Liver (tissue), 9 donors: Measurements from ENCODE around the gene GAB2. TPM values are rescaled to one million over a fixed set of nuclear protein-coding genes. Genes with fewer than 3 reads are reported as not detected.

Source experiments
- DNase-seq: peaks from one replicate; pipeline ENCODE4 v3.0.0-alpha.2; 2017; ENCODE audit warnings: low spot score
- H3K27ac ChIP-seq, 2 donors: one replicate each; pipeline ENCODE4 v1.7.0; 2013; ENCODE audit warnings: inconsistent platforms in 2 of 2, low read length in 2 of 2, control low read depth in 1 of 2, low read depth in 1 of 2, mild to moderate bottlenecking in 1 of 2
- H3K27me3 ChIP-seq, 4 donors: one replicate each; pipeline versions ENCODE4 v1.6.1 to v1.7.0; 2013; ENCODE audit warnings: low read length in 3 of 4, inconsistent platforms in 1 of 4, mild to moderate bottlenecking in 1 of 4, moderate library complexity in 1 of 4; ENCODE audit not compliant: control insufficient read depth in 4 of 4, insufficient read depth in 4 of 4
- H3K36me3 ChIP-seq, 4 donors: one replicate each; pipeline versions ENCODE4 v1.6.1 to v1.7.0; 2013; ENCODE audit warnings: low read length in 3 of 4, mild to moderate bottlenecking in 3 of 4, low read depth in 1 of 4, moderate library complexity in 1 of 4; ENCODE audit not compliant: control insufficient read depth in 4 of 4, insufficient read depth in 3 of 4
- H3K4me1 ChIP-seq, 4 donors: one replicate each; pipeline versions ENCODE4 v1.6.1 to v1.7.0; 2013; ENCODE audit warnings: low read length in 3 of 4, mild to moderate bottlenecking in 3 of 4, moderate library complexity in 1 of 4; ENCODE audit not compliant: control insufficient read depth in 4 of 4, insufficient read depth in 4 of 4
- H3K4me3 ChIP-seq, 3 donors: one replicate each; pipeline versions ENCODE4 v1.6.1 to v1.7.0; 2013; ENCODE audit warnings: low read length in 3 of 3, control low read depth in 1 of 3, low read depth in 1 of 3, mild to moderate bottlenecking in 1 of 3
- H3K9ac ChIP-seq, 2 donors: one replicate each; pipeline ENCODE4 v1.7.0; 2013; ENCODE audit warnings: low read length in 2 of 2, mild to moderate bottlenecking in 2 of 2, moderate library complexity in 2 of 2, control low read depth in 1 of 2, low read depth in 1 of 2
- H3K9me3 ChIP-seq, 4 donors: one replicate each; pipeline versions ENCODE4 v1.6.1 to v1.7.0; 2013; ENCODE audit warnings: low read length in 3 of 4; ENCODE audit not compliant: control insufficient read depth in 4 of 4
- EGR1 ChIP-seq, 2 donors: IDR thresholded peaks; 2 replicates each; pipeline ENCODE4 v1.6.1; 2016 to 2018; ENCODE audit warnings: antibody characterized with exemption in 2 of 2, low read depth in 2 of 2
- FOXA2 ChIP-seq: IDR thresholded peaks from 2 replicates; pipeline ENCODE4 v1.6.1; 2016; ENCODE audit warnings: antibody characterized with exemption
- GABPA ChIP-seq, 2 donors: IDR thresholded peaks in 1 of 2; conservative IDR thresholded peaks in 1 of 2; 2 replicates each; pipeline ENCODE4 v1.6.1; 2016; ENCODE audit warnings: antibody characterized with exemption in 2 of 2, mild to moderate bottlenecking in 1 of 2, moderate library complexity in 1 of 2
- HNF4A ChIP-seq, 2 donors: conservative IDR thresholded peaks; 2 replicates each; pipeline ENCODE4 v1.6.1; 2016; ENCODE audit warnings: antibody characterized with exemption in 2 of 2, mild to moderate bottlenecking in 2 of 2
- HNF4G ChIP-seq: IDR thresholded peaks from 2 replicates; pipeline ENCODE4 v1.6.1; 2016; ENCODE audit warnings: antibody characterized with exemption
- JUND ChIP-seq, 2 donors: IDR thresholded peaks; 2 replicates each; pipeline ENCODE4 v1.6.1; 2016; ENCODE audit warnings: antibody characterized with exemption in 2 of 2
- MAX ChIP-seq: IDR thresholded peaks from 2 replicates; pipeline ENCODE4 v1.6.1; 2016; ENCODE audit warnings: antibody characterized with exemption
- NR2F2 ChIP-seq: IDR thresholded peaks from 2 replicates; pipeline ENCODE4 v1.6.1; 2016; ENCODE audit warnings: antibody characterized with exemption
- RAD21 ChIP-seq, 2 donors: IDR thresholded peaks; 2 replicates each; pipeline ENCODE4 v1.6.1; 2016; ENCODE audit warnings: antibody characterized with exemption in 2 of 2, mild to moderate bottlenecking in 2 of 2
- REST ChIP-seq: IDR thresholded peaks from 2 replicates; pipeline ENCODE4 v1.6.1; 2016; ENCODE audit warnings: antibody characterized with exemption, mild to moderate bottlenecking
- RXRA ChIP-seq, 2 donors: IDR thresholded peaks; 2 replicates each; pipeline ENCODE4 v1.6.1; 2017 to 2018; ENCODE audit warnings: antibody characterized with exemption in 2 of 2, mild to moderate bottlenecking in 1 of 2
- SP1 ChIP-seq: IDR thresholded peaks from 2 replicates; pipeline ENCODE4 v1.6.1; 2018; ENCODE audit warnings: antibody characterized with exemption, mild to moderate bottlenecking
- TAF1 ChIP-seq: conservative IDR thresholded peaks from 2 replicates; pipeline ENCODE4 v1.6.1; 2016; ENCODE audit warnings: antibody characterized with exemption, mild to moderate bottlenecking
- YY1 ChIP-seq: IDR thresholded peaks from 2 replicates; pipeline ENCODE4 v1.6.1; 2016; ENCODE audit warnings: antibody characterized with exemption, mild to moderate bottlenecking
- WGBS: extraction: QIAGEN DNeasy Blood & Tissue Kit; methylation state at CpG from one replicate; pipeline ENCODE4 v1.1.7; 2013; 5-methylcytosine and 5-hydroxymethylcytosine counted together
- polyA plus RNA-seq, 2 donors: library from polyadenylated mRNA; stranded (reverse) in 1 of 2; unstranded in 1 of 2; fragments of 200-250 nt in 1 of 2; fragments of >200 nt in 1 of 2; fragmentation: Nextera tagmentation in 1 of 2; extraction: Ambion mirVana in 1 of 2; gene quantifications; one replicate each; pipeline versions ENCODE4 v1.2.1 to v1.2.3, GENCODE V29; 2013 to 2015
- total RNA-seq, 2 donors: library from RNA; depleted of rRNA; stranded (reverse); fragments of >200 nt; gene quantifications; one replicate each; pipeline ENCODE4 v1.2.3, GENCODE V29; 2014
- TF ChIP-seq, protein P1 (sequence below): fragments of 150-350 bp; IDR thresholded peaks from 2 replicates; pipeline ENCODE4 v1.5.1; 2017; ENCODE audit warnings: improper control_type of control experiment, low read depth, low read length; ENCODE audit not compliant: missing input control
- TF ChIP-seq, protein P2 (sequence below): IDR thresholded peaks from 2 replicates; pipeline ENCODE4 v1.6.1; 2016; ENCODE audit warnings: antibody characterized with exemption
- TF ChIP-seq, protein P3 (sequence below): IDR thresholded peaks from 2 replicates; pipeline ENCODE4 v1.6.1; 2016; ENCODE audit warnings: antibody characterized with exemption
- donor health status: healthy.
- donor health status: healthy.
- donor health status: healthy.
- donor health status: healthy.
- donor health status: healthy.

Gene GAB2
- total and polyA plus RNA-seq, 4 donors, result 1.3 to 3.6 (median 2.5) TPM

- Histone ChIP-seq H3K27me3 (no peaks in the 10 kb centered on the region), H3K36me3 (peaks cover 0 to 17% (median 5%) of the 10 kb centered on the region in 4 donors), H3K4me1 (no peaks in the 10 kb centered on the region), H3K27ac (no peak overlapping the region), H3K9ac (no peak overlapping the region), H3K9me3 (no peaks in the 10 kb centered on the region), H3K4me3 (no peak overlapping the region)
- TF ChIP-seq FOXA2 (no peak), SP1 (no peak), RXRA (IDR thresholded peaks at IDR 0.05) (no peak), JUND (IDR thresholded peaks at IDR 0.05) (no peak), REST (no peak), RAD21 (IDR thresholded peaks at IDR 0.05) (no peak), HNF4G (no peak), EGR1 (IDR thresholded peaks at IDR 0.05; ENCODE audit: low read depth in 2 of 2) (no peak), NR2F2 (no peak), TAF1 (no peak), MAX (no peak), HNF4A (conservative IDR thresholded peaks at IDR 0.05) (no peak), YY1 (no peak), GABPA (IDR thresholded peaks at IDR 0.05 in 1 of 2, conservative IDR thresholded peaks at IDR 0.05 in 1 of 2) (no peak)
- TF ChIP-seq, protein P1, sequence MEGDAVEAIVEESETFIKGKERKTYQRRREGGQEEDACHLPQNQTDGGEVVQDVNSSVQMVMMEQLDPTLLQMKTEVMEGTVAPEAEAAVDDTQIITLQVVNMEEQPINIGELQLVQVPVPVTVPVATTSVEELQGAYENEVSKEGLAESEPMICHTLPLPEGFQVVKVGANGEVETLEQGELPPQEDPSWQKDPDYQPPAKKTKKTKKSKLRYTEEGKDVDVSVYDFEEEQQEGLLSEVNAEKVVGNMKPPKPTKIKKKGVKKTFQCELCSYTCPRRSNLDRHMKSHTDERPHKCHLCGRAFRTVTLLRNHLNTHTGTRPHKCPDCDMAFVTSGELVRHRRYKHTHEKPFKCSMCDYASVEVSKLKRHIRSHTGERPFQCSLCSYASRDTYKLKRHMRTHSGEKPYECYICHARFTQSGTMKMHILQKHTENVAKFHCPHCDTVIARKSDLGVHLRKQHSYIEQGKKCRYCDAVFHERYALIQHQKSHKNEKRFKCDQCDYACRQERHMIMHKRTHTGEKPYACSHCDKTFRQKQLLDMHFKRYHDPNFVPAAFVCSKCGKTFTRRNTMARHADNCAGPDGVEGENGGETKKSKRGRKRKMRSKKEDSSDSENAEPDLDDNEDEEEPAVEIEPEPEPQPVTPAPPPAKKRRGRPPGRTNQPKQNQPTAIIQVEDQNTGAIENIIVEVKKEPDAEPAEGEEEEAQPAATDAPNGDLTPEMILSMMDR, result no peak
- TF ChIP-seq, protein P2, sequence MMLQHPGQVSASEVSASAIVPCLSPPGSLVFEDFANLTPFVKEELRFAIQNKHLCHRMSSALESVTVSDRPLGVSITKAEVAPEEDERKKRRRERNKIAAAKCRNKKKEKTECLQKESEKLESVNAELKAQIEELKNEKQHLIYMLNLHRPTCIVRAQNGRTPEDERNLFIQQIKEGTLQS, result no peak
- TF ChIP-seq, protein P3, sequence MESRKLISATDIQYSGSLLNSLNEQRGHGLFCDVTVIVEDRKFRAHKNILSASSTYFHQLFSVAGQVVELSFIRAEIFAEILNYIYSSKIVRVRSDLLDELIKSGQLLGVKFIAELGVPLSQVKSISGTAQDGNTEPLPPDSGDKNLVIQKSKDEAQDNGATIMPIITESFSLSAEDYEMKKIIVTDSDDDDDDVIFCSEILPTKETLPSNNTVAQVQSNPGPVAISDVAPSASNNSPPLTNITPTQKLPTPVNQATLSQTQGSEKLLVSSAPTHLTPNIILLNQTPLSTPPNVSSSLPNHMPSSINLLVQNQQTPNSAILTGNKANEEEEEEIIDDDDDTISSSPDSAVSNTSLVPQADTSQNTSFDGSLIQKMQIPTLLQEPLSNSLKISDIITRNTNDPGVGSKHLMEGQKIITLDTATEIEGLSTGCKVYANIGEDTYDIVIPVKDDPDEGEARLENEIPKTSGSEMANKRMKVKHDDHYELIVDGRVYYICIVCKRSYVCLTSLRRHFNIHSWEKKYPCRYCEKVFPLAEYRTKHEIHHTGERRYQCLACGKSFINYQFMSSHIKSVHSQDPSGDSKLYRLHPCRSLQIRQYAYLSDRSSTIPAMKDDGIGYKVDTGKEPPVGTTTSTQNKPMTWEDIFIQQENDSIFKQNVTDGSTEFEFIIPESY, result no peak
- 97% methylated on average over 7 of the region's 7 CpGs for WGBS
- DNase-seq, result no peak
Measured at GRCh38 chr11:78224906-78225420, 192.7 kb downstream of the GAB2 start.
